ENCODE data around the gene TIMM8B. TPM values are rescaled to one million over a fixed set of nuclear protein-coding genes. Genes with fewer than 3 reads are reported as not detected.

Gene TIMM8B
- total and polyA plus RNA-seq, 9 of the 15 experiments (the other 6 are each of a cell fraction or from before 2014, with no cell fraction given), result 95.8 to 338 (median 145) TPM

DNA sequence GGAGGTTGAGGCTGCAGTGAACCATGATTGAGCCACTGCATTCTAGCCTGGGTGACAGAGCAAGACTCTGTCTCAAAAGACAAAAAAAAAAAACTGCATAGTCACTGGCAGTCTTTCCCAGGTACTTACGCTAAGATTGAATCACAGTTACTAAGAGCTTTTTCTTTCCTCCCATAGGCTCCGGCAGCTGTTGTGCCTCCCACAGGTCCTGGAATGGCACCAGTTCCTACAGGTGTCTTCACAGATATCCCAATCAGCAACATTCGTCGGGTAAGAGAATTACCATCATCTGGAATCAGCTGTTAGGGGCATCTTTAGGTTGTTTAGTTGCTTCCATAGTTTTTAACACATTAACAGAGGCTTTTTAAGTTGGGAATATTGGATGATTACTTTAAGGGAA, 41.6 kb downstream of the TIMM8B start (continued):
- TF ChIP-seq ZNF830 (CRISPR knock-in tag; IDR thresholded peaks at IDR 0.05), result no peak
- TF ChIP-seq NCOA2 (IDR thresholded peaks at IDR 0.05; ENCODE audit: partially characterized antibody in 2 of 2), result peak in 1 of 2 experiments; percentile 39
- TF ChIP-seq JUND (IDR thresholded peaks at IDR 0.05; ENCODE audit: borderline replicate concordance, low read depth, low read length), result peak; percentile 33; the same call in 1 of the 2 replicates
- TF ChIP-seq JUND (tag; IDR thresholded peaks at IDR 0.05; ENCODE audit: borderline replicate concordance, low read depth, low read length), result no peak
- peak; percentile 86 for TF ChIP-seq TCF3 (CRISPR knock-in tag; IDR thresholded peaks at IDR 0.05)
- no peak for TF ChIP-seq ZNF449 (CRISPR knock-in tag; IDR thresholded peaks at IDR 0.05)
- TF ChIP-seq ZNF316 (IDR thresholded peaks at IDR 0.05), result peak; percentile 95
- TF ChIP-seq HMGN3 (IDR thresholded peaks at IDR 0.05; ENCODE audit: borderline replicate concordance, extremely low read depth, insufficient read length, low read depth, low read length), result no peak
- peak; percentile 83 for TF ChIP-seq TEAD4 (IDR thresholded peaks at IDR 0.05; ENCODE audit: low read length)
- TF ChIP-seq TEAD4 (CRISPR knock-in tag; IDR thresholded peaks at IDR 0.05; ENCODE audit: borderline replicate concordance), result no peak
- TF ChIP-seq ZNF707 (CRISPR knock-in tag; conservative IDR thresholded peaks at IDR 0.05), result no peak
- TF ChIP-seq, protein P1, sequence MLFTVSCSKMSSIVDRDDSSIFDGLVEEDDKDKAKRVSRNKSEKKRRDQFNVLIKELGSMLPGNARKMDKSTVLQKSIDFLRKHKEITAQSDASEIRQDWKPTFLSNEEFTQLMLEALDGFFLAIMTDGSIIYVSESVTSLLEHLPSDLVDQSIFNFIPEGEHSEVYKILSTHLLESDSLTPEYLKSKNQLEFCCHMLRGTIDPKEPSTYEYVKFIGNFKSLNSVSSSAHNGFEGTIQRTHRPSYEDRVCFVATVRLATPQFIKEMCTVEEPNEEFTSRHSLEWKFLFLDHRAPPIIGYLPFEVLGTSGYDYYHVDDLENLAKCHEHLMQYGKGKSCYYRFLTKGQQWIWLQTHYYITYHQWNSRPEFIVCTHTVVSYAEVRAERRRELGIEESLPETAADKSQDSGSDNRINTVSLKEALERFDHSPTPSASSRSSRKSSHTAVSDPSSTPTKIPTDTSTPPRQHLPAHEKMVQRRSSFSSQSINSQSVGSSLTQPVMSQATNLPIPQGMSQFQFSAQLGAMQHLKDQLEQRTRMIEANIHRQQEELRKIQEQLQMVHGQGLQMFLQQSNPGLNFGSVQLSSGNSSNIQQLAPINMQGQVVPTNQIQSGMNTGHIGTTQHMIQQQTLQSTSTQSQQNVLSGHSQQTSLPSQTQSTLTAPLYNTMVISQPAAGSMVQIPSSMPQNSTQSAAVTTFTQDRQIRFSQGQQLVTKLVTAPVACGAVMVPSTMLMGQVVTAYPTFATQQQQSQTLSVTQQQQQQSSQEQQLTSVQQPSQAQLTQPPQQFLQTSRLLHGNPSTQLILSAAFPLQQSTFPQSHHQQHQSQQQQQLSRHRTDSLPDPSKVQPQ (CRISPR knock-in tag; IDR thresholded peaks at IDR 0.05; ENCODE audit: borderline replicate concordance), result no peak
- TF ChIP-seq CBFB (CRISPR knock-in tag; IDR thresholded peaks at IDR 0.05), result no peak
- TF ChIP-seq, protein P2, sequence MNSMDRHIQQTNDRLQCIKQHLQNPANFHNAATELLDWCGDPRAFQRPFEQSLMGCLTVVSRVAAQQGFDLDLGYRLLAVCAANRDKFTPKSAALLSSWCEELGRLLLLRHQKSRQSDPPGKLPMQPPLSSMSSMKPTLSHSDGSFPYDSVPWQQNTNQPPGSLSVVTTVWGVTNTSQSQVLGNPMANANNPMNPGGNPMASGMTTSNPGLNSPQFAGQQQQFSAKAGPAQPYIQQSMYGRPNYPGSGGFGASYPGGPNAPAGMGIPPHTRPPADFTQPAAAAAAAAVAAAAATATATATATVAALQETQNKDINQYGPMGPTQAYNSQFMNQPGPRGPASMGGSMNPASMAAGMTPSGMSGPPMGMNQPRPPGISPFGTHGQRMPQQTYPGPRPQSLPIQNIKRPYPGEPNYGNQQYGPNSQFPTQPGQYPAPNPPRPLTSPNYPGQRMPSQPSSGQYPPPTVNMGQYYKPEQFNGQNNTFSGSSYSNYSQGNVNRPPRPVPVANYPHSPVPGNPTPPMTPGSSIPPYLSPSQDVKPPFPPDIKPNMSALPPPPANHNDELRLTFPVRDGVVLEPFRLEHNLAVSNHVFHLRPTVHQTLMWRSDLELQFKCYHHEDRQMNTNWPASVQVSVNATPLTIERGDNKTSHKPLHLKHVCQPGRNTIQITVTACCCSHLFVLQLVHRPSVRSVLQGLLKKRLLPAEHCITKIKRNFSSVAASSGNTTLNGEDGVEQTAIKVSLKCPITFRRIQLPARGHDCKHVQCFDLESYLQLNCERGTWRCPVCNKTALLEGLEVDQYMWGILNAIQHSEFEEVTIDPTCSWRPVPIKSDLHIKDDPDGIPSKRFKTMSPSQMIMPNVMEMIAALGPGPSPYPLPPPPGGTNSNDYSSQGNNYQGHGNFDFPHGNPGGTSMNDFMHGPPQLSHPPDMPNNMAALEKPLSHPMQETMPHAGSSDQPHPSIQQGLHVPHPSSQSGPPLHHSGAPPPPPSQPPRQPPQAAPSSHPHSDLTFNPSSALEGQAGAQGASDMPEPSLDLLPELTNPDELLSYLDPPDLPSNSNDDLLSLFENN (IDR thresholded peaks at IDR 0.05; ENCODE audit: low read depth in 2 of 2, low read length in 2 of 2), result peak in 1 of 2 experiments; percentile 56; a peak in 1 of 4 replicates
- TF ChIP-seq, protein P3, sequence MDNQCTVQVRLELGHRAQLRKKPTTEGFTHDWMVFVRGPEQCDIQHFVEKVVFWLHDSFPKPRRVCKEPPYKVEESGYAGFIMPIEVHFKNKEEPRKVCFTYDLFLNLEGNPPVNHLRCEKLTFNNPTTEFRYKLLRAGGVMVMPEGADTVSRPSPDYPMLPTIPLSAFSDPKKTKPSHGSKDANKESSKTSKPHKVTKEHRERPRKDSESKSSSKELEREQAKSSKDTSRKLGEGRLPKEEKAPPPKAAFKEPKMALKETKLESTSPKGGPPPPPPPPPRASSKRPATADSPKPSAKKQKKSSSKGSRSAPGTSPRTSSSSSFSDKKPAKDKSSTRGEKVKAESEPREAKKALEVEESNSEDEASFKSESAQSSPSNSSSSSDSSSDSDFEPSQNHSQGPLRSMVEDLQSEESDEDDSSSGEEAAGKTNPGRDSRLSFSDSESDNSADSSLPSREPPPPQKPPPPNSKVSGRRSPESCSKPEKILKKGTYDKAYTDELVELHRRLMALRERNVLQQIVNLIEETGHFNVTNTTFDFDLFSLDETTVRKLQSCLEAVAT (IDR thresholded peaks at IDR 0.05), result no peak
